Endothelial cell of umbilical vein (primary cell): Measurements from ENCODE around the gene ELK3. TPM values are rescaled to one million over a fixed set of nuclear protein-coding genes. Genes with fewer than 3 reads are reported as not detected.

Source experiments
- BruUV-seq: library from RNA; stranded (reverse); fragments of 400-500 nt; replicated peaks from 2 replicates; lab custom pipeline; 2021; lab: Mats Ljungman, UMichigan
- CTCF ChIA-PET: fragments of 300-600, 350-600 bp; sonication (Branson Sonifier 250); formaldehyde crosslinking; loops from one replicate; lab custom pipeline; 2021; ENCODE audit warnings: antibody characterized with exemption, inconsistent platforms; lab: Charles Lee
- POLR2A ChIA-PET: fragments of 300-600, 350-600 bp; sonication (Branson Sonifier 250); formaldehyde crosslinking; loops from one replicate; lab custom pipeline; 2021; ENCODE audit warnings: antibody characterized with exemption, inconsistent platforms; lab: Charles Lee
- DNase-seq: peaks from one replicate; pipeline ENCODE4 v3.0.0-alpha.2; 2011; ENCODE audit warnings: low read depth, low spot score
- FAIRE-seq: peaks from 2 replicates; lab custom pipeline; 2011; peaks lifted over from hg19 to GRCh38; lab: Jason Lieb, UNC
- H2AFZ ChIP-seq: 2 replicates; pipeline ENCODE4 v1.6.0; 2012; ENCODE audit warnings: low read depth, low read length, control low read depth, inconsistent platforms
- H3K27ac ChIP-seq: 2 replicates; pipeline ENCODE4 v1.5.1; 2011; ENCODE audit warnings: low read depth, mild to moderate bottlenecking, control low read depth, low read length, moderate library complexity; ENCODE audit not compliant: insufficient read depth
- H3K27me3 ChIP-seq, 2 experiments: 2 replicates each; pipeline versions ENCODE4 v1.6.0 to v1.6.1; 2011; ENCODE audit warnings: low read length in 2 of 2, mixed read lengths in 1 of 2; ENCODE audit not compliant: control insufficient read depth in 2 of 2, insufficient read depth in 2 of 2
- H3K36me3 ChIP-seq, 2 experiments: 2 replicates in 1 of 2; 3 replicates in 1 of 2; pipeline ENCODE4 v1.5.1; 2011; ENCODE audit warnings: low read length in 2 of 2, mild to moderate bottlenecking in 1 of 2, moderate library complexity in 1 of 2; ENCODE audit not compliant: control insufficient read depth in 2 of 2, insufficient read depth in 2 of 2; ENCODE audit errors: extremely low read depth in 1 of 2
- H3K4me1 ChIP-seq: 3 replicates; pipeline ENCODE4 v1.5.1; 2011; ENCODE audit warnings: mild to moderate bottlenecking, low read length; ENCODE audit not compliant: control insufficient read depth, insufficient read depth; ENCODE audit errors: extremely low read depth
- H3K4me2 ChIP-seq: 2 replicates; pipeline ENCODE4 v1.6.1; 2011; ENCODE audit warnings: low read length, control low read depth, mixed read lengths; ENCODE audit not compliant: insufficient read depth
- H3K4me3 ChIP-seq, 3 experiments: fragments of 200-600 bp in 1 of 3; sonication (generic), shearing (Covaris generic) in 1 of 3; replicated peaks in 1 of 3; 2 replicates each; pipeline ENCODE4 v1.5.1; 2011 to 2016; ENCODE audit warnings: control low read depth in 3 of 3, low read length in 3 of 3, mild to moderate bottlenecking in 2 of 3, inconsistent platforms in 1 of 3, low read depth in 1 of 3, moderate library complexity in 1 of 3; ENCODE audit not compliant: insufficient read depth in 1 of 3
- H3K79me2 ChIP-seq: 2 replicates; pipeline ENCODE4 v1.6.0; 2012; ENCODE audit warnings: low read length, inconsistent platforms; ENCODE audit not compliant: control insufficient read depth, insufficient read depth
- H3K9ac ChIP-seq: replicated peaks from 2 replicates; pipeline ENCODE3; 2011; ENCODE audit warnings: low read length, control low read depth; ENCODE audit not compliant: insufficient read depth; ENCODE audit errors: extremely low read depth
- H3K9me1 ChIP-seq: replicated peaks from 3 replicates; pipeline ENCODE4 v1.6.0; 2011; ENCODE audit warnings: mild to moderate bottlenecking, low read length; ENCODE audit not compliant: control insufficient read depth, insufficient read depth; ENCODE audit errors: extremely low read depth
- H3K9me3 ChIP-seq: replicated peaks from 2 replicates; pipeline ENCODE4 v1.5.1; 2012; ENCODE audit warnings: low read length, inconsistent platforms; ENCODE audit not compliant: control insufficient read depth, insufficient read depth
- H4K20me1 ChIP-seq: replicated peaks from 2 replicates; pipeline ENCODE3; 2011; ENCODE audit warnings: mild to moderate bottlenecking, low read length; ENCODE audit not compliant: control insufficient read depth, insufficient read depth; ENCODE audit errors: extremely low read depth
- CTCF ChIP-seq, 2 donors: IDR thresholded peaks; 1 replicate in 1 of 2; 2 replicates in 1 of 2; pipeline ENCODE4 v1.5.1; 2011; ENCODE audit warnings: low read length in 2 of 2, mild to moderate bottlenecking in 2 of 2, moderate library complexity in 2 of 2, control low read depth in 1 of 2, inconsistent platforms in 1 of 2, low read depth in 1 of 2; ENCODE audit not compliant: insufficient read depth in 1 of 2; ENCODE audit errors: extremely low read depth in 1 of 2
- EZH2 ChIP-seq: IDR thresholded peaks from 2 replicates; pipeline ENCODE4 v1.6.1; 2012; ENCODE audit warnings: borderline replicate concordance, low read depth, mild to moderate bottlenecking, moderate library complexity, low read length, inconsistent platforms; ENCODE audit not compliant: severe bottlenecking
- FOS ChIP-seq: IDR thresholded peaks from 2 replicates; pipeline ENCODE4 v1.6.1; 2011; ENCODE audit warnings: mild to moderate bottlenecking, low read length, moderate library complexity, borderline replicate concordance; ENCODE audit not compliant: insufficient read depth
- GATA2 ChIP-seq: IDR thresholded peaks from 2 replicates; pipeline ENCODE4 v1.7.0; 2011; ENCODE audit warnings: low read depth, mild to moderate bottlenecking, moderate library complexity, mixed read lengths, low read length; ENCODE audit not compliant: insufficient read length, insufficient read depth
- JUN ChIP-seq: IDR thresholded peaks from 2 replicates; pipeline ENCODE4 v1.6.1; 2011; ENCODE audit warnings: borderline replicate concordance, low read depth; ENCODE audit not compliant: insufficient read length, insufficient read depth
- MAX ChIP-seq: IDR thresholded peaks from 2 replicates; pipeline ENCODE4 v1.6.1; 2011; ENCODE audit not compliant: insufficient read depth, insufficient read length
- MYC ChIP-seq: IDR thresholded peaks from one replicate; pipeline ENCODE4 v1.6.1; 2011; ENCODE audit warnings: mild to moderate bottlenecking, low read depth, low read length
- POLR2A ChIP-seq: IDR thresholded peaks from 2 replicates; pipeline ENCODE4 v1.6.1; 2012; ENCODE audit warnings: low read depth, mild to moderate bottlenecking, control low read depth, low read length
- POLR2AphosphoS5 ChIP-seq: IDR thresholded peaks from 2 replicates; pipeline ENCODE4 v1.6.1; 2012; ENCODE audit warnings: low read depth, mild to moderate bottlenecking, control low read depth, low read length, moderate library complexity; ENCODE audit not compliant: insufficient read depth
- dilution Hi-C: fragments of 300-500 bp; cut with MboI; formaldehyde crosslinking; loops from one replicate; pipeline ENCODE4 v1.15.0; 2019; ENCODE audit warnings: low sequenced_read_pairs; ENCODE audit not compliant: extremely low pct_ligation_motif_present
- intact Hi-C: fragments of 100-400 bp; cut with micrococcal nuclease; formaldehyde crosslinking; loops from one replicate; pipeline ENCODE4 v1.10.0; 2022
- polyA plus RNA-seq, 4 experiments: library from polyadenylated mRNA; depleted of rRNA in 3 of 4; stranded (reverse) in 3 of 4; unstranded in 1 of 4; fragments of >200 nt; gene quantifications; 2 replicates each; pipeline versions ENCODE4 v1.2.1 to v1.2.3, GENCODE V29; 2011 to 2012; ENCODE audit warnings: missing spikeins in 1 of 4
- total RNA-seq: library from RNA; stranded (reverse); gene quantifications from 2 replicates; pipeline ENCODE4 v1.2.3, GENCODE V29; 2021

The ELK3 gene
- total and polyA plus RNA-seq, 2 donors (not counting 3 experiments of a cell fraction or from before 2014, with no cell fraction given), result 64.8 to 132 TPM

GRCh38 chr12:96183734-96184370, 10.3 kb upstream of the ELK3 start:
- DNase-seq, result peak; percentile 34
- ChIA-PET CTCF (no interaction called here), POLR2A (no interaction called here)
- H3K36me3 ChIP-seq, result no peaks in the 10 kb centered on the region
- no peaks in the 10 kb centered on the region for H3K79me2 ChIP-seq
- H3K9ac ChIP-seq, result no peak overlapping the region
- no peak overlapping the region for H2AFZ ChIP-seq
- TF ChIP-seq MAX (peak; percentile 21), EZH2 (no peak)
- H3K4me2 ChIP-seq, result no peak overlapping the region
- H3K27ac ChIP-seq, result no peak overlapping the region
- no TSS peak for BruUV-seq
- no peaks in the 10 kb centered on the region for H4K20me1 ChIP-seq
- intact Hi-C loops, result no loop called here
- H3K9me1 ChIP-seq, result no peaks in the 10 kb centered on the region
- H3K4me3 ChIP-seq, result no peak overlapping the region
- FAIRE-seq, result no peak
- H3K4me1 ChIP-seq, result peaks cover 12% of the 10 kb centered on the region
- H3K9me3 ChIP-seq, result no peaks in the 10 kb centered on the region
- dilution Hi-C loops, result no loop called here
- no peaks in the 10 kb centered on the region for H3K27me3 ChIP-seq

GRCh38 chr12:96185914-96186313, 8.3 kb upstream of the ELK3 start:
- no TSS peak for BruUV-seq
- dilution Hi-C loops (no loop called here), intact Hi-C loops (no loop called here)
- FAIRE-seq (peak; percentile 42), DNase-seq (no peak)
- no peak for TF ChIP-seq FOS
- TF ChIP-seq JUN, result no peak
- TF ChIP-seq POLR2AphosphoS5, result no peak
- no peak for TF ChIP-seq EZH2
- TF ChIP-seq CTCF (IDR thresholded peaks at IDR 0.05; ENCODE audit: extremely low read depth in 1 of 2, insufficient read depth in 1 of 2, low read depth in 1 of 2, low read length in 2 of 2), result no peak
- TF ChIP-seq POLR2A, result no peak
- TF ChIP-seq MYC, result no peak
- TF ChIP-seq MAX, result no peak
- TF ChIP-seq GATA2, result no peak
- H3K36me3 ChIP-seq, result no peaks in the 10 kb centered on the region
- CTCF ChIA-PET, result interaction anchor here (2.3 kb wide), 1 partner anchor 9 kb away, joined by 10 read pairs; no protein-coding TSS in a partner anchor
- H3K4me2 ChIP-seq, result no peak overlapping the region
- peaks cover 12% of the 10 kb centered on the region for H3K4me1 ChIP-seq
- no peak overlapping the region for H3K9ac ChIP-seq
- no peaks in the 10 kb centered on the region for H3K79me2 ChIP-seq
- no peak overlapping the region for H3K27ac ChIP-seq
- H3K9me1 ChIP-seq, result no peaks in the 10 kb centered on the region
- H4K20me1 ChIP-seq, result no peaks in the 10 kb centered on the region
- POLR2A ChIA-PET, result interaction anchor here (0.6 to 1.2 kb wide), 3 partner anchors 9 to 213 kb away, joined by 3 read pairs; no protein-coding TSS in a partner anchor
- H2AFZ ChIP-seq, result no peak overlapping the region
- no peaks in the 10 kb centered on the region for H3K9me3 ChIP-seq
- no peak overlapping the region for H3K4me3 ChIP-seq
- H3K27me3 ChIP-seq, result no peaks in the 10 kb centered on the region
